ENCODE data around the gene POLR3B. TPM values are rescaled to one million over a fixed set of nuclear protein-coding genes. Genes with fewer than 3 reads are reported as not detected.

POLR3B gene
- total and polyA plus RNA-seq, 2 of the 13 experiments (the other 11 are each of a cell fraction or from before 2014, with no cell fraction given): 4.8 to 13.1 TPM

- TF ChIP-seq HNF1B (CRISPR knock-in tag; IDR thresholded peaks at IDR 0.05): peak; percentile 96
- no peak for TF ChIP-seq PHB2 (IDR thresholded peaks at IDR 0.05; ENCODE audit: partially characterized antibody)
- peak; percentile 35; the same call in 1 of the 2 replicates for TF ChIP-seq ZNF367 (CRISPR knock-in tag; IDR thresholded peaks at IDR 0.05; ENCODE audit: borderline replicate concordance)
- 0 out of 2 replicates have a peak, but pooled peaks have one; percentile 33 for TF ChIP-seq BRCA1 (CRISPR knock-in tag; IDR thresholded peaks at IDR 0.05)
- TF ChIP-seq NR2C2 (CRISPR knock-in tag; IDR thresholded peaks at IDR 0.05; ENCODE audit: borderline replicate concordance): peak; percentile 88
- no peak; the same call in none of the 2 replicates for TF ChIP-seq AKNA (CRISPR knock-in tag; IDR thresholded peaks at IDR 0.05; ENCODE audit: borderline replicate concordance)
- no peak for TF ChIP-seq TRIM24 (CRISPR knock-in tag; IDR thresholded peaks at IDR 0.05)
- TF ChIP-seq KDM6A (CRISPR knock-in tag; IDR thresholded peaks at IDR 0.05; ENCODE audit: low read depth): no peak; the same call in 1 of the 2 replicates
- no peak for TF ChIP-seq MBD4 (IDR thresholded peaks at IDR 0.05; ENCODE audit: borderline replicate concordance, low read length)
- TF ChIP-seq ZNF776 (CRISPR knock-in tag; IDR thresholded peaks at IDR 0.05): peak; percentile 92; the same call in 1 of the 2 replicates
- peak; percentile 95 for TF ChIP-seq ARID4A (CRISPR knock-in tag; IDR thresholded peaks at IDR 0.05; ENCODE audit: borderline replicate concordance)
- TF ChIP-seq ZNF484 (CRISPR knock-in tag; IDR thresholded peaks at IDR 0.05; ENCODE audit: borderline replicate concordance, low read depth): no peak
- TF ChIP-seq ZFY (CRISPR knock-in tag; IDR thresholded peaks at IDR 0.05): peak; percentile 96
- TF ChIP-seq ZBTB14 (CRISPR knock-in tag; IDR thresholded peaks at IDR 0.05): no peak
These were observed at the start of gene POLR3B (continued) for GRCh38 chr12:106357549-106358395.
